Stomach smooth muscle (tissue), 2 donors: ENCODE data around the gene ABCA7.
A peak's percentile ranks its signal among the peaks of the same experiment; 100 is the strongest.

Source experiments
- H3K27ac ChIP-seq: one replicate; pipeline ENCODE4 v1.7.0; 2013; ENCODE audit warnings: mild to moderate bottlenecking, low read length, inconsistent platforms
- H3K27me3 ChIP-seq, 2 donors: one replicate each; pipeline ENCODE4 v1.7.0; 2013; ENCODE audit warnings: low read length in 2 of 2; ENCODE audit not compliant: insufficient read depth in 2 of 2, control insufficient read depth in 1 of 2
- H3K36me3 ChIP-seq, 2 donors: one replicate each; pipeline ENCODE4 v1.7.0; 2013; ENCODE audit warnings: low read length in 2 of 2; ENCODE audit not compliant: control insufficient read depth in 2 of 2, insufficient read depth in 2 of 2
- H3K4me1 ChIP-seq: one replicate; pipeline ENCODE4 v1.7.0; 2013; ENCODE audit warnings: low read length; ENCODE audit not compliant: control insufficient read depth, insufficient read depth
- H3K4me3 ChIP-seq, 2 donors: one replicate each; pipeline ENCODE4 v1.7.0; 2013; ENCODE audit warnings: low read length in 2 of 2
- H3K9ac ChIP-seq, 2 donors: one replicate each; pipeline ENCODE4 v1.7.0; 2013; ENCODE audit warnings: low read length in 2 of 2, mild to moderate bottlenecking in 1 of 2
- H3K9me3 ChIP-seq, 2 donors: one replicate each; pipeline ENCODE4 v1.7.0; 2013; ENCODE audit warnings: low read length in 2 of 2; ENCODE audit not compliant: control insufficient read depth in 2 of 2
- donor health status: healthy.
- donor health status: Pancreatic carcinoma.

The ABCA7 gene

DNA sequence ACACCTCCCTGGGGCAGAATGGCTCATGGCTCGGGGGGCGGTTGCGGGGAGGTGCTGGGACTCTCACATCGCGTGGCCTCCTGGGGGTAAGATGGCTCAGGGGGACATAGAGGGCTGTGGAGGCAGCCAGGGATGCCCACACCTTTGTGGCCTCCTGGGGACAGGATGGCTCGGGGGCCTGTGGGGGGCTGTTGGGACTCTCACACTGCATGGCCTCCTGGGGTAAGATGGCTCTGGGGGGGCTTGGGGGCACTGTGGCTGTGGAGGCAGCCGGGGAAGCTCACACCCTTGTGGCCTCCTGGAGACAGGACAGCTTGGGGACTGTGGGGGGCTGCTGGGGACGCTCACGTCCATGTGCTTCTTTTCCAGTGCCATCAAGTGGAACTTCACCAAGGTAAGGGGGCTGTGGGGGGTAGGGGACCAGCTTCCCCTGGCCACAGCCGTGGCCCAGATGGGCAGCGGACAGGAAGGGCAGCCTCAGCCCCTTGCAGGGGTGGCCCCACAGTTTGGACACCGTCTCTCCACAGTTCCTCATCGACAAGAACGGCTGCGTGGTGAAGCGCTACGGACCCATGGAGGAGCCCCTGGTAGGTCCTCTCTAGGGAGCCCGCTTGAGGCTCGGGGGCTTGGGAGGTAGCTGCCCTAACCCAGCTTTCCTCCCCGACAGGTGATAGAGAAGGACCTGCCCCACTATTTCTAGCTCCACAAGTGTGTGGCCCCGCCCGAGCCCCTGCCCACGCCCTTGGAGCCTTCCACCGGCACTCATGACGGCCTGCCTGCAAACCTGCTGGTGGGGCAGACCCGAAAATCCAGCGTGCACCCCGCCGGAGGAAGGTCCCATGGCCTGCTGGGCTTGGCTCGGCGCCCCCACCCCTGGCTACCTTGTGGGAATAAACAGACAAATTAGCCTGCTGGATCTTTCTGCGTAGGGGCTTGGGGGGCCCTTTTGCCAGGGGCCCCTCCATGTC is 66.2 kb downstream of the ABCA7 start:
- Histone ChIP-seq H3K27ac (peak overlapping the region; percentile 11), H3K36me3 (peaks cover 10 to 14% of the 10 kb centered on the region in 2 donors), H3K4me3 (no peak overlapping the region), H3K4me1 (peaks cover 41% of the 10 kb centered on the region), H3K27me3 (no peaks in the 10 kb centered on the region), H3K9me3 (no peaks in the 10 kb centered on the region), H3K9ac (no peak overlapping the region)

- no peaks in the 10 kb centered on the region for H3K27me3 ChIP-seq
- peaks cover 10 to 14% of the 10 kb centered on the region in 2 donors for H3K36me3 ChIP-seq
- H3K27ac ChIP-seq = no peak overlapping the region
- no peak overlapping the region for H3K4me3 ChIP-seq
- H3K4me1 ChIP-seq = peaks cover 33% of the 10 kb centered on the region
- H3K9me3 ChIP-seq = no peaks in the 10 kb centered on the region
- no peak overlapping the region for H3K9ac ChIP-seq
Observed at GRCh38 chr19:1106841-1107660, 67.1 kb downstream of the ABCA7 start.

DNA sequence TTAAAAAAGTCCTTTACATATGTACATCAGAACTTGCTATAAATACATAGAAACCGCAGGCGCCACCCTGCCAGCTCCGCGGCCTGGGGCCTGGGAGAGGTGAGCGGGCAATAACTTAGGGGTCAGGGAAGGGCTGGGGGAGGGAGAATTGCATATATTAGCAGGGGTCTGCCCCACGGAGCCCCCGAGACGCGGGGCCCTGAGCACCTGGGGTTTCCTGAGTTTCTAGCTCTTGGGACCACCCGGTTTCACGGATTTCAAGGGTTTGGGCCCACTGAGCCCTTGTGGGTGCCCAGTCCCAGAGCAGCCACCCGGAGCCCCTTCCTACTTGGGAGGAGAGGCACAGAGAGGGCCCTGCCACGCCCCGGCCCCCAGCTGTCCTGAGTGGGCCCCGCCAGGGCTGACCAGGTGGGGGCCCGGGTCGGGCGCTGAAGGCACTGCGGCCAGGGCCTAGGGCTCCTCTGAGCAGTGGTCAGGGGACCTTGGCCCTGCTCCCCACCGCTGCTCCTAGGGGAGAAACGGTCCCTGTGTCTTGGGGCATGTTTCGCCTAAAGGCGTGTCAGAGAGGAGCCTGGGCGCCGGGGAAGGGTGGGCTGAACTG is 67.9 kb downstream of the ABCA7 start:
- Histone ChIP-seq H3K4me3 (no peak overlapping the region), H3K27me3 (no peaks in the 10 kb centered on the region), H3K9ac (no peak overlapping the region), H3K36me3 (peaks cover 10 to 14% of the 10 kb centered on the region in 2 donors), H3K4me1 (peaks cover 31% of the 10 kb centered on the region), H3K9me3 (no peaks in the 10 kb centered on the region), H3K27ac (no peak overlapping the region)

GRCh38 chr19:1108291-1109031 is 68.6 kb downstream of the ABCA7 start:
- no peaks in the 10 kb centered on the region for H3K9me3 ChIP-seq
- peaks cover 10 to 14% of the 10 kb centered on the region in 2 donors for H3K36me3 ChIP-seq
- H3K4me3 ChIP-seq = no peak overlapping the region
- no peak overlapping the region for H3K27ac ChIP-seq
- H3K4me1 ChIP-seq = peaks cover 30% of the 10 kb centered on the region
- no peak overlapping the region for H3K9ac ChIP-seq
- no peaks in the 10 kb centered on the region for H3K27me3 ChIP-seq

GRCh38 chr19:1109032-1109551 is 69.2 kb downstream of the ABCA7 start:
- no peak overlapping the region for H3K27ac ChIP-seq
- no peak overlapping the region for H3K9ac ChIP-seq
- H3K36me3 ChIP-seq = peaks cover 10 to 14% of the 10 kb centered on the region in 2 donors
- H3K27me3 ChIP-seq = no peaks in the 10 kb centered on the region
- H3K9me3 ChIP-seq = no peaks in the 10 kb centered on the region
- peaks cover 36% of the 10 kb centered on the region for H3K4me1 ChIP-seq
- H3K4me3 ChIP-seq = no peak overlapping the region

GRCh38 chr19:1109697-1110671 is 70.1 kb downstream of the ABCA7 start:
- peak overlapping the region; percentile 18 for H3K27ac ChIP-seq
- peaks cover 34% of the 10 kb centered on the region for H3K4me1 ChIP-seq
- no peak overlapping the region for H3K4me3 ChIP-seq
- no peaks in the 10 kb centered on the region for H3K9me3 ChIP-seq
- H3K36me3 ChIP-seq = peaks cover 12 to 14% of the 10 kb centered on the region in 2 donors
- H3K27me3 ChIP-seq = no peaks in the 10 kb centered on the region
- H3K9ac ChIP-seq = no peak overlapping the region

DNA sequence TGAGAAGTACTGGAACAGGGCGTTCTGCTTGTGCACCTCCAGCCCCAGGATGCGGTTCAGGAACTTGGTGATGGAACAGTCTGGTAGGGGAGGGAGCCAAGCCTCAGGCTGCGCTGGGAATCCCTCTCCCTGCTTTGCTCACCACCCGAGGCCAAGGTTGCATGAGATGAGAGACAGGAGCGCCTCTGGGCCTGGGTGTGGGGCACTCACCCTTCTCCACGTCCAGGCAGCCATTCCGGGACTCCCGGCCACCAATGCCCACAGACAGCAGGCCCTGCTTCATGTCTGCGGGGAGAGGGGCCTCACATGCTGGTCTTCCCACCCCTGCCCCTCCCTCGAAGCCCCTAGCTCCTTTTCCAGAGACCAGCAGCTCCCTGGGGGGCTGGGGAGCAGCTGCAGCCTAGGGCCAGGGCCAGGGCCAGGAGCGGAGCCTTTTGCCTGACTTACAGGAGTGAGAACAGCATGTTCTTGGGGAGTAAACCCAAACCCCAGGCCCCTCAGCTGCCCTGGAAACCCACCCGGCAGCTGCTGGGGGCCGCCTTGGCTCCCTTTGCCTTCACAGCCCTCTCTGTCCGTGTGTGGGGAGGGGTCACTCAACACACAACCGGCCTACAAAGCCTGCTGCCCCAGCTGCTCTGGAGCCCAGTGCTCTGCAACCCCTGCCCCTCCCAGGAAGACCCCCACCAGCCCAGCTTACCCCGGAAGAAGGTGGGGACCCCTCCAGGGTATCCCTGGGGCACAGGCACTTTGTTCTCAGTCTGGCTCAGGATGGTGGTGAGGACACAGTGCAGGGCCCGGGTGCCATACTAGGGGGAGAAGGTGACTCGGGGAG is 71.1 kb downstream of the ABCA7 start:
- Histone ChIP-seq H3K4me3 (no peak overlapping the region), H3K9me3 (no peaks in the 10 kb centered on the region), H3K9ac (no peak overlapping the region), H3K4me1 (peaks cover 24% of the 10 kb centered on the region), H3K27me3 (no peaks in the 10 kb centered on the region), H3K36me3 (peaks cover 13 to 14% of the 10 kb centered on the region in 2 donors), H3K27ac (peak overlapping the region; percentile 18)

DNA sequence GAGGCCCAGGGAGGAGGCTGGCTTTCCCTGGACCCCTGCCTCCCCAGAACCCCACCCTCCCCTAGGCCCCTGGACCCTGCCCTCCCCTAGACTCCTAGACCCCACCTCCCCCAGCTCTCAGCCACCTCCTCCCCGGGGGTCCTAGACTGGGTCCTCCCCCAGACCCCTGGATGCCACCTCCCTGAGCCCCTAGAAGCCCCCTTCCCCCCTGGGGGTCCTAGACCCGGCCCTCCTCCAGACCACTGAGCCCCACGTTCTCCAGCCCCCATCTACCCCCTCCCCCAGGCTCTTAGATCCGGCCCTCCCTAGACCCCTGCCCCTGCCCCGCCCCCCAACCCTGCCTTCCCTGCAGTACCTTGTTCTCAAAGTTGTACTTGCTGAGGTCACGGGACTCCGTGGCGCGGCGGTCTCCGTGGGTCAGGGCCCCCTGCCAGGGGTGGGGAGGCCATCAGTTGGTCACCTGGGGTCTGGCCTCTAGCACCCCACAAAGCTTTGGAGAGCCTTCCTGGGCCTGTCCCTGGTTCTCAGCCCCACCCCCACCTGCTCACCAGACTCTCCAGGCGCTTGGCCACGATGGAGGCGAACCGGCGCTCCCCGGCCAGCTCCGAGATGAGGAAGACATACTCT is 71.8 kb downstream of the ABCA7 start:
- H3K4me1 ChIP-seq = peaks cover 19% of the 10 kb centered on the region
- no peaks in the 10 kb centered on the region for H3K27me3 ChIP-seq
- H3K9me3 ChIP-seq = no peaks in the 10 kb centered on the region
- peak overlapping the region; percentile 66 for H3K27ac ChIP-seq
- H3K9ac ChIP-seq = no peak overlapping the region
- H3K4me3 ChIP-seq = no peak overlapping the region
- peaks cover 10 to 15% of the 10 kb centered on the region in 2 donors for H3K36me3 ChIP-seq
